ENCODE measurements around the gene WNT7A. TPM values are rescaled to one million over a fixed set of nuclear protein-coding genes. Genes with fewer than 3 reads are reported as not detected.

Gene WNT7A
- total and polyA plus RNA-seq, 2 donors (not counting 1 experiment from before 2014, with no cell fraction given): not detected

DNA sequence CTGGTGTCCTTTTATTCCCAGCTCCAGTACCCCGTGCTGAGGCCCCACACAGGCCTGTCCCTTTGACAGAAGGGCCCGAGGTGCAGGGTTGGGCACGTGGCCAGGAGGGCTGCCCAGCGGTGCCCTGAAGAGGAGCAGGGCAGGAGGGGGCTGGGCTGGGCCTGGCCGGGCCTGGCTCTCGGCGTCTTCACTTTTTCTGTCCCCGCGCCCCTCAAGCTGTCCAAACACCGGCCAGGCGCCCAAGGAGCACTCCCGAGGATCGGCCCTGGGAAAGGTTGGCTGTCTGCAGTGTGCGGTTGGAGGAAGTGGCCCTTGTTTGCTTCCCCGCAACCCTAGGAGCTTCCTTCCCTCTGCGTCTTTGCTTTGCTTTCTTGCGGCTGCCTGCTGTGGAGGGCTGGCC, 84.1 kb downstream of the WNT7A start:
- H3K4me1 Mint-ChIP-seq: no peaks in the 10 kb centered on the region
- peaks cover 18% of the 10 kb centered on the region for H3K27me3 Mint-ChIP-seq
- intact Hi-C loops (cut with micrococcal nuclease): no loop called here
- no peak overlapping the region for H3K4me2 ChIP-seq (replicated peaks; ENCODE audit: low read depth, low read length, poor library complexity, severe bottlenecking)
- ChIA-PET POLR2A (no interaction called here), CTCF (no interaction called here)
- no peak overlapping the region for H3K4me3 ChIP-seq (ENCODE audit: control extremely low read depth in 1 of 5, extremely low read depth in 1 of 5, insufficient read depth in 1 of 5, low read depth in 2 of 5, low read length in 4 of 5)
- ATAC-seq (ENCODE audit: low read depth): no peak
- H3K9ac ChIP-seq (ENCODE audit: low read length): no peak overlapping the region
- DNase-seq: no peak
- H2AFZ ChIP-seq (ENCODE audit: insufficient read depth, low read depth, low read length, poor library complexity, severe bottlenecking): no peak overlapping the region
- WGBS (ENCODE audit: insufficient coverage): 57% methylated on average over 12 of the region's 17 CpGs
- H3K4me3 Mint-ChIP-seq: no peak overlapping the region
- H3K9me3 Mint-ChIP-seq (ENCODE audit: insufficient read depth): no peaks in the 10 kb centered on the region
- TF ChIP-seq, protein P1, sequence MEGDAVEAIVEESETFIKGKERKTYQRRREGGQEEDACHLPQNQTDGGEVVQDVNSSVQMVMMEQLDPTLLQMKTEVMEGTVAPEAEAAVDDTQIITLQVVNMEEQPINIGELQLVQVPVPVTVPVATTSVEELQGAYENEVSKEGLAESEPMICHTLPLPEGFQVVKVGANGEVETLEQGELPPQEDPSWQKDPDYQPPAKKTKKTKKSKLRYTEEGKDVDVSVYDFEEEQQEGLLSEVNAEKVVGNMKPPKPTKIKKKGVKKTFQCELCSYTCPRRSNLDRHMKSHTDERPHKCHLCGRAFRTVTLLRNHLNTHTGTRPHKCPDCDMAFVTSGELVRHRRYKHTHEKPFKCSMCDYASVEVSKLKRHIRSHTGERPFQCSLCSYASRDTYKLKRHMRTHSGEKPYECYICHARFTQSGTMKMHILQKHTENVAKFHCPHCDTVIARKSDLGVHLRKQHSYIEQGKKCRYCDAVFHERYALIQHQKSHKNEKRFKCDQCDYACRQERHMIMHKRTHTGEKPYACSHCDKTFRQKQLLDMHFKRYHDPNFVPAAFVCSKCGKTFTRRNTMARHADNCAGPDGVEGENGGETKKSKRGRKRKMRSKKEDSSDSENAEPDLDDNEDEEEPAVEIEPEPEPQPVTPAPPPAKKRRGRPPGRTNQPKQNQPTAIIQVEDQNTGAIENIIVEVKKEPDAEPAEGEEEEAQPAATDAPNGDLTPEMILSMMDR (IDR thresholded peaks at IDR 0.05): no peak
- H3K36me3 ChIP-seq (replicated peaks in 1 of 2; ENCODE audit: control extremely low read depth in 1 of 2, control insufficient read depth in 1 of 2, extremely low read depth in 1 of 2, insufficient read depth in 2 of 2, low read length in 1 of 2): no peaks in the 10 kb centered on the region
- H3K27ac Mint-ChIP-seq: no peak overlapping the region
- peaks cover 0 to 4% (median 0%) of the 10 kb centered on the region in 4 experiments for H3K27me3 ChIP-seq (replicated peaks in 1 of 4; ENCODE audit: control extremely low read depth in 1 of 4, control insufficient read depth in 3 of 4, insufficient read depth in 4 of 4, low read length in 3 of 4)
- H3K4me1 ChIP-seq (ENCODE audit: control insufficient read depth in 2 of 2, insufficient read depth in 2 of 2, low read length in 2 of 2): no peaks in the 10 kb centered on the region
- H3K79me2 ChIP-seq (ENCODE audit: control insufficient read depth, insufficient read depth, low read length): no peaks in the 10 kb centered on the region
- H4K20me1 ChIP-seq (ENCODE audit: control insufficient read depth, insufficient read depth, low read length, poor library complexity, severe bottlenecking): no peaks in the 10 kb centered on the region
- no peak overlapping the region for H3K27ac ChIP-seq (ENCODE audit: low read length in 2 of 2)
- H3K9me3 ChIP-seq (ENCODE audit: control extremely low read depth in 1 of 3, control insufficient read depth in 2 of 3, insufficient read depth in 1 of 3, low read length in 2 of 3): no peaks in the 10 kb centered on the region

DNA sequence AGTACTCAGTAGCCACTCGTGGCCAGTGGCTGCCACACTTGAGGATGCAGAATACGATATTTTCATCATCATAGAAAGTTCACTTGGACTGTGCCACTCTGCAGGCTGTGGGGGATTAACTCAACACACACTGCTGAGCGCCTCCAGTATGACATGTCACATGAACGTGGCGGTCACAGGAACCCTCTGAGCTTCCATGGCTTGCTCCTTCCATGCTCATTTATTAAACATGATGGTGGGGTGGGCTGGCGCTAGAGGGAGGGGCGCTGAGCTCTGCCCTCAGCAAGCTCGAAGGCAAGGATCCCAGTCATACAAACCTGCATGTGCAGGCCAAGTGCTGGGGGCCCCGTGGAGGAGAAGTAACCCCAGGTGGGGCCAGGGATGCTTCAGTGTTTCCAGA, 85.5 kb downstream of the WNT7A start:
- WGBS (ENCODE audit: insufficient coverage): 76% methylated on average over 8 of the region's 9 CpGs
- H3K27me3 ChIP-seq (replicated peaks in 1 of 4; ENCODE audit: control extremely low read depth in 1 of 4, control insufficient read depth in 3 of 4, insufficient read depth in 4 of 4, low read length in 3 of 4): peaks cover 0 to under 1% (median 0%) of the 10 kb centered on the region in 4 experiments
- no peak overlapping the region for H3K4me3 ChIP-seq (ENCODE audit: control extremely low read depth in 1 of 5, extremely low read depth in 1 of 5, insufficient read depth in 1 of 5, low read depth in 2 of 5, low read length in 4 of 5)
- no peak overlapping the region for H2AFZ ChIP-seq (ENCODE audit: insufficient read depth, low read depth, low read length, poor library complexity, severe bottlenecking)
- H3K27ac ChIP-seq (ENCODE audit: low read length in 2 of 2): no peak overlapping the region
- ATAC-seq (ENCODE audit: low read depth): no peak
- no peak overlapping the region for H3K9ac ChIP-seq (ENCODE audit: low read length)
- ChIA-PET POLR2A (no interaction called here), CTCF (no interaction called here)
- H3K4me2 ChIP-seq (replicated peaks; ENCODE audit: low read depth, low read length, poor library complexity, severe bottlenecking): no peak overlapping the region
- H3K27me3 Mint-ChIP-seq: peaks cover 12% of the 10 kb centered on the region
- no peaks in the 10 kb centered on the region for H3K79me2 ChIP-seq (ENCODE audit: control insufficient read depth, insufficient read depth, low read length)
- no peaks in the 10 kb centered on the region for H3K36me3 ChIP-seq (replicated peaks in 1 of 2; ENCODE audit: control extremely low read depth in 1 of 2, control insufficient read depth in 1 of 2, extremely low read depth in 1 of 2, insufficient read depth in 2 of 2, low read length in 1 of 2)
- no peaks in the 10 kb centered on the region for H3K4me1 Mint-ChIP-seq
- DNase-seq: no peak
- H3K4me3 Mint-ChIP-seq: no peak overlapping the region
- no peak overlapping the region for H3K27ac Mint-ChIP-seq
- H3K9me3 Mint-ChIP-seq (ENCODE audit: insufficient read depth): no peaks in the 10 kb centered on the region
- intact Hi-C loops (cut with micrococcal nuclease): no loop called here
- H3K4me1 ChIP-seq (ENCODE audit: control insufficient read depth in 2 of 2, insufficient read depth in 2 of 2, low read length in 2 of 2): no peaks in the 10 kb centered on the region
- H3K9me3 ChIP-seq (ENCODE audit: control extremely low read depth in 1 of 3, control insufficient read depth in 2 of 3, insufficient read depth in 1 of 3, low read length in 2 of 3): no peaks in the 10 kb centered on the region
- TF ChIP-seq, protein P1 (IDR thresholded peaks at IDR 0.05): no peak
- no peak for TF ChIP-seq EZH2 (IDR thresholded peaks at IDR 0.05; ENCODE audit: borderline replicate concordance, insufficient read depth, low read depth, low read length, poor library complexity, severe bottlenecking)
- H4K20me1 ChIP-seq (ENCODE audit: control insufficient read depth, insufficient read depth, low read length, poor library complexity, severe bottlenecking): no peaks in the 10 kb centered on the region

All from B cell (primary cell).